Lower leg skin (tissue), 4 donors: Measurements from ENCODE around the gene RAB12. TPM values are rescaled to one million over a fixed set of nuclear protein-coding genes. Genes with fewer than 3 reads are reported as not detected.

Experiments
- DNase-seq, 2 donors: peaks; one replicate each; pipeline ENCODE4 v3.0.0-alpha.2; 2019; ENCODE audit warnings: low spot score in 2 of 2
- H3K4me3 ChIP-seq: fragments of 200-600 bp; sonication (generic); 2 replicates; pipeline ENCODE4 v1.5.1; 2017; ENCODE audit warnings: mild to moderate bottlenecking, low read depth; ENCODE audit not compliant: poor library complexity, severe bottlenecking
- CTCF ChIP-seq, 3 donors: fragments of 450-650 bp; IDR thresholded peaks; one replicate each; pipeline ENCODE4 v1.5.1; 2016; ENCODE audit warnings: antibody characterized with exemption in 3 of 3, mild to moderate bottlenecking in 3 of 3, moderate library complexity in 2 of 3
- POLR2A ChIP-seq, 2 donors: fragments of 450-650 bp; IDR thresholded peaks; one replicate each; pipeline ENCODE4 v1.6.1; 2016 to 2017; ENCODE audit warnings: antibody characterized with exemption in 2 of 2, mild to moderate bottlenecking in 1 of 2, moderate library complexity in 1 of 2
- WGBS, 2 donors: methylation state at CpG; one replicate each; pipeline ENCODE4 v1.1.5; 2018; 5-methylcytosine and 5-hydroxymethylcytosine counted together
- intact Hi-C: fragments of 100-400 bp; cut with DNase I; formaldehyde crosslinking; loops from one replicate; pipeline ENCODE4 v1.15.0; 2023; ENCODE audit warnings: low total_unique reads
- total RNA-seq, 4 donors: library from RNA; depleted of rRNA; stranded (reverse); fragments of >200 nt; gene quantifications; one replicate each; pipeline ENCODE4 v1.1.0, GENCODE V29; 2016

RAB12 gene
- total RNA-seq, 4 donors from 2014 or later, result 33.6 to 46.8 (median 44.4) TPM

- no peak for DNase-seq
- no peak overlapping the region for H3K4me3 ChIP-seq
- no peak for TF ChIP-seq POLR2A (IDR thresholded peaks at IDR 0.05)
- TF ChIP-seq CTCF (IDR thresholded peaks at IDR 0.05), result no peak
- 92 to 94% methylated on average over 13 of the region's 13 CpGs for WGBS, 2 donors
- intact Hi-C loops, result no loop called here
Measured at GRCh38 chr18:8625461-8626092, 16.3 kb downstream of the RAB12 start.

- intact Hi-C loops, result no loop called here
- WGBS, 2 donors, result 90 to 93% methylated on average over 6 of the region's 6 CpGs
- no peak for DNase-seq
- H3K4me3 ChIP-seq, result no peak overlapping the region
- TF ChIP-seq CTCF (IDR thresholded peaks at IDR 0.05) (no peak), POLR2A (IDR thresholded peaks at IDR 0.05) (no peak)
Measured at GRCh38 chr18:8626414-8627106, 17.3 kb downstream of the RAB12 start.

- DNase-seq, result no peak
- H3K4me3 ChIP-seq, result no peak overlapping the region
- TF ChIP-seq CTCF (IDR thresholded peaks at IDR 0.05), result no peak
- TF ChIP-seq POLR2A (IDR thresholded peaks at IDR 0.05), result no peak
- 86 to 89% methylated on average over 11 of the region's 11 CpGs for WGBS, 2 donors
- intact Hi-C loops, result no loop called here
Measured at GRCh38 chr18:8627107-8627472, 17.9 kb downstream of the RAB12 start.

GRCh38 chr18:8627540-8627939 is 18.3 kb downstream of the RAB12 start:
- intact Hi-C loops, result no loop called here
- WGBS, 2 donors, result 90 to 91% methylated on average over 4 of the region's 4 CpGs
- DNase-seq, result no peak
- H3K4me3 ChIP-seq, result no peak overlapping the region
- no peak for TF ChIP-seq CTCF (IDR thresholded peaks at IDR 0.05)
- TF ChIP-seq POLR2A (IDR thresholded peaks at IDR 0.05), result no peak

GRCh38 chr18:8629602-8630001 is 20.4 kb downstream of the RAB12 start:
- intact Hi-C loops, result no loop called here
- DNase-seq, result no peak
- TF ChIP-seq CTCF (IDR thresholded peaks at IDR 0.05) (no peak), POLR2A (IDR thresholded peaks at IDR 0.05) (no peak)
- no peak overlapping the region for H3K4me3 ChIP-seq
- WGBS, 2 donors, result 95 to 98% methylated on average over 3 of the region's 3 CpGs
